ENCODE measurements around the gene ACOX3. TPM values are rescaled to one million over a fixed set of nuclear protein-coding genes. Genes with fewer than 3 reads are reported as not detected.

Gene ACOX3
- total RNA-seq, 4 donors from 2014 or later: 18.7 to 104 (median 31.3) TPM

DNA sequence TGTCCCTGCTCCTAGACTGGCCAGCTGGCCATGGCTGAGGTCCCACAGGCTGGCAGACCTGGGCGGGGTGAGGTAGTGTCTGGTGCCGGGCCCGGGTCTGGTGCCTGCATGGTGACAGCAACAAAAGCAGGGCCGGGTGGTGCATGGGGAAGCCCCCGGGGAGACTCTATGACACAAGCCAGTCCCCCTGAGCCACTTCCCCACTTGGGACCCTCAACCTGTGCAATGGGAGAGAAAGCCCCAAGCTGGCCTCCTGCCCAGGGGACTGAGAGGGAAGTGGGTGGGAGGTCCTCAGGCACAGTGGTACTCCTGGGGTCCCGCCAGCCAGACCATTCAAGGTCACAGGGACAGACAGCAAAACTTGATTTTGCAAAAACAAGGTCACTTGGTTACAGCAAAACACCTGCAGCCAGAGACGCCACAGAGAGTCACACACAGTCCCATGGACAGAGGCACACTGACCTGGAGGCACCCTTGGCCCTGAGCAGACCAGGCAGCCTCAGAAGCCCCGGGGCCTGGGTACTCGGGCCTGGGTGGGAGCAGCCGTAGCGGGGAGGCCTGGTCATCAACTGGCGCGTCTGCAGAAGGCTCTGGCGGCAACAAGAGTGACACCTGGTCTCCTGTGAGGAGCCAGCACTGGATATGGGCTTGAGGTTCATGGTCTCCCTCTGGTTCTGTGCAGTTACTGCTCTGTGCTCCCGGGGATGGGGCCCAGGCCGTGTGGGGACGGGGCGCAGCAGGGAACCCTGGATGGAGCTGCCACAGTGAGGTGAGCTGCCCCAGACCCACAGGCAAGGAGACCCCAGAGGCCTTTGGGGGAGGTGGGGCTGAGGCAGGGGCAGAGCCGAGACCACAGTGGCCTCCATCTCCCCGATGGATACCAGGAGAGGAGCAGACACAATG lies 110.4 kb downstream of the ACOX3 start:
- no peak for TF ChIP-seq POLR2AphosphoS5 (IDR thresholded peaks at IDR 0.05)
- 89% methylated on average over 18 of the region's 20 CpGs; no CpG with 5 or more reads in 1 of the 2 donors for WGBS, 2 donors (ENCODE audit: low coverage in 1 of 2)
- in situ Hi-C loops (cut with MboI; ENCODE audit: low pct_ligation_motif_present in 1 of 4, low pct_unique_long_range_greater_than_20kb in 1 of 4, low sequenced_read_pairs in 3 of 4) (no loop called here), intact Hi-C loops (cut with DNase I; ENCODE audit: low total_unique reads) (no loop called here)
- peaks cover 0 to 10% (median 2%) of the 10 kb centered on the region in 4 donors for H3K4me1 ChIP-seq
- no peak overlapping the region for H3K4me3 ChIP-seq
- no peaks in the 10 kb centered on the region for H3K36me3 ChIP-seq
- no peak overlapping the region for H3K27ac ChIP-seq
- peak; percentile 4 for DNase-seq
- H3K9me3 ChIP-seq: no peaks in the 10 kb centered on the region
- H3K27me3 ChIP-seq: no peaks in the 10 kb centered on the region

DNA sequence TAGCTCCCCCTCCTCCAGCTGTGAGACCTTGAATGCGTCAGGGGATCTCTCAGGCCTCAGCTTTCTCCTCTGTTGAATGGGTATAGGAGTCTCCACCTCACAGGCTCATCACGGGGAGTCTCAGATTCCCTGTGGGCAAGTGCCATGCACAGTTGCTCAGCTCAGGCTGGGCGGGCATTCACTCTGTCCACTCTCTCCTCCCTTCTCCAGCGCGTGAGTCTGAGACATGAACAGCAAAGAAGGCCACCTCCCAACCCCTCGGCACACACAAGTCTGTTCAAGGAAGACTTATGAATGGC lies 111.0 kb downstream of the ACOX3 start:
- in situ Hi-C loops (cut with MboI; ENCODE audit: low pct_ligation_motif_present in 1 of 4, low pct_unique_long_range_greater_than_20kb in 1 of 4, low sequenced_read_pairs in 3 of 4) (no loop called here), intact Hi-C loops (cut with DNase I; ENCODE audit: low total_unique reads) (no loop called here)
- H3K4me3 ChIP-seq: no peak overlapping the region
- H3K36me3 ChIP-seq: no peaks in the 10 kb centered on the region
- 69% methylated on average over 6 of the region's 6 CpGs; no CpG with 5 or more reads in 1 of the 2 donors for WGBS, 2 donors (ENCODE audit: low coverage in 1 of 2)
- H3K27ac ChIP-seq: no peak overlapping the region
- no peak for DNase-seq
- TF ChIP-seq POLR2AphosphoS5 (IDR thresholded peaks at IDR 0.05) (no peak), EP300 (IDR thresholded peaks at IDR 0.05; ENCODE audit: low read depth) (no peak), POLR2A (IDR thresholded peaks at IDR 0.05) (no peak)
- TF ChIP-seq, protein P1, sequence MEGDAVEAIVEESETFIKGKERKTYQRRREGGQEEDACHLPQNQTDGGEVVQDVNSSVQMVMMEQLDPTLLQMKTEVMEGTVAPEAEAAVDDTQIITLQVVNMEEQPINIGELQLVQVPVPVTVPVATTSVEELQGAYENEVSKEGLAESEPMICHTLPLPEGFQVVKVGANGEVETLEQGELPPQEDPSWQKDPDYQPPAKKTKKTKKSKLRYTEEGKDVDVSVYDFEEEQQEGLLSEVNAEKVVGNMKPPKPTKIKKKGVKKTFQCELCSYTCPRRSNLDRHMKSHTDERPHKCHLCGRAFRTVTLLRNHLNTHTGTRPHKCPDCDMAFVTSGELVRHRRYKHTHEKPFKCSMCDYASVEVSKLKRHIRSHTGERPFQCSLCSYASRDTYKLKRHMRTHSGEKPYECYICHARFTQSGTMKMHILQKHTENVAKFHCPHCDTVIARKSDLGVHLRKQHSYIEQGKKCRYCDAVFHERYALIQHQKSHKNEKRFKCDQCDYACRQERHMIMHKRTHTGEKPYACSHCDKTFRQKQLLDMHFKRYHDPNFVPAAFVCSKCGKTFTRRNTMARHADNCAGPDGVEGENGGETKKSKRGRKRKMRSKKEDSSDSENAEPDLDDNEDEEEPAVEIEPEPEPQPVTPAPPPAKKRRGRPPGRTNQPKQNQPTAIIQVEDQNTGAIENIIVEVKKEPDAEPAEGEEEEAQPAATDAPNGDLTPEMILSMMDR (IDR thresholded peaks at IDR 0.05): no peak
- no peaks in the 10 kb centered on the region for H3K27me3 ChIP-seq
- no peaks in the 10 kb centered on the region for H3K9me3 ChIP-seq
- H3K4me1 ChIP-seq: peaks cover 0 to 10% (median 2%) of the 10 kb centered on the region in 4 donors

DNA sequence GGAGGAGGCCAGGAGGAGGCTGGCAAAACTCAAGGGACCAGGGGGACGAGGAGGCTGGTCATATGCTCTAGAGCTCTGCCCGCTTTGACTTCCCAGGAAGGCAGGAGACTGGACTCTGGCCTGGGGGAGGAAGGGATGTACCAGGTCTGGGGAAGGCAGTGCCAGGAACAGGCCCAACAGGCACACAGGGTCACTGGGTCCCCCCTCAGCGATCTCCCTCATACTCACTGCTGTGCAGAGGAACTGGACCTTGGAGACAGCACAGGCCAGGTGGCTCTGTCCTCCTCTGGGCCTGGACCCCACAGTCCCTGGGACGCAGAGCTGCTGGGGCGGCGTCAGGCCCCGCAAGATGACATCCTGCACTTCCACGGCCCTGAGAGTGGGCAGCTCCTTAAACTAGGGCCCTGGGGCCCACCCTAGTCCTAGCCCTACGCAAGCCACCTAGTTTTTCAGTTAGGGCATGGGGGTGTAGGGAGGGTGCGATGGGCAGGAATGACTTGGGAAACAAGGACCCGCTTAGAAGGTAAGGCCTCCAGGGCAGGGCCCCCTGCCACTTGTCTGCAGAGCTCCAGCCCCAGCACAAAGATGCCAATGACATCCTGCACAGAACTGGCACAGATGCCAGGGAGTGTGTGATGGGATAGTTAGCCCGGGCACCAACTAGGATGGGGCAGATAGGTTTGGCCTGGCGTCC lies 111.5 kb downstream of the ACOX3 start:
- TF ChIP-seq POLR2AphosphoS5 (IDR thresholded peaks at IDR 0.05) (no peak), POLR2A (IDR thresholded peaks at IDR 0.05) (no peak), EP300 (IDR thresholded peaks at IDR 0.05; ENCODE audit: low read depth) (no peak)
- TF ChIP-seq, protein P1 (IDR thresholded peaks at IDR 0.05): no peak
- intact Hi-C loops (cut with DNase I; ENCODE audit: low total_unique reads): no loop called here
- H3K27me3 ChIP-seq: no peaks in the 10 kb centered on the region
- no peak overlapping the region for H3K4me3 ChIP-seq
- 79% methylated on average over 13 of the region's 13 CpGs; no CpG with 5 or more reads in 1 of the 2 donors for WGBS, 2 donors (ENCODE audit: low coverage in 1 of 2)
- in situ Hi-C loops (cut with MboI; ENCODE audit: low pct_ligation_motif_present in 1 of 4, low pct_unique_long_range_greater_than_20kb in 1 of 4, low sequenced_read_pairs in 3 of 4): no loop called here
- H3K36me3 ChIP-seq: no peaks in the 10 kb centered on the region
- H3K4me1 ChIP-seq: peaks cover 0 to 10% (median 2%) of the 10 kb centered on the region in 4 donors
- H3K9me3 ChIP-seq: no peaks in the 10 kb centered on the region
- DNase-seq: no peak
- H3K27ac ChIP-seq: no peak overlapping the region

DNA sequence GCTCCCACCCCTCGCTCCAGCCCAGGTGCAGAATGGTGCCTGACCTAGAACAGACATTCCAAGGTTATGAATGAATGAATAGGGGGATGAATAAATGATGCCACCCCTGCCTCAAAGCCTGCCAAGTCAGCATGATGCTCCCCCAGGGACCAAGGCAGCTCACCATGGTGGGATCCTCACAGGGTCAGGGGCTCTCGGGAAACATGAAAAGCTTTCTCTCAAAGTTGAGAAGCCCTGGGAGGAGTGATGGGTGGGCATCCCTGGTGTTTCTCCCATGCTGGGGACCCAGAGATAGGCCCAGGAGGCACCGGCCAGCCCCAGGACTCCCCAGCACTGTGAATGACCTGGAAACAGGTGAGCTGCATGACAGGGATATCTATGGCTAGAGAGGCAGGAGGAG lies 112.1 kb downstream of the ACOX3 start:
- H3K36me3 ChIP-seq: no peaks in the 10 kb centered on the region
- peaks cover 0 to 10% (median 2%) of the 10 kb centered on the region in 4 donors for H3K4me1 ChIP-seq
- WGBS, 2 donors (ENCODE audit: low coverage in 1 of 2): 74% methylated on average over 3 of the region's 3 CpGs; no CpG with 5 or more reads in 1 of the 2 donors
- in situ Hi-C loops (cut with MboI; ENCODE audit: low pct_ligation_motif_present in 1 of 4, low pct_unique_long_range_greater_than_20kb in 1 of 4, low sequenced_read_pairs in 3 of 4): no loop called here
- H3K27ac ChIP-seq: no peak overlapping the region
- no peaks in the 10 kb centered on the region for H3K9me3 ChIP-seq
- intact Hi-C loops (cut with DNase I; ENCODE audit: low total_unique reads): no loop called here
- no peak overlapping the region for H3K4me3 ChIP-seq
- DNase-seq: no peak
- TF ChIP-seq POLR2A (IDR thresholded peaks at IDR 0.05) (no peak), EP300 (IDR thresholded peaks at IDR 0.05; ENCODE audit: low read depth) (no peak), POLR2AphosphoS5 (IDR thresholded peaks at IDR 0.05) (no peak)
- TF ChIP-seq, protein P1 (IDR thresholded peaks at IDR 0.05): no peak
- H3K27me3 ChIP-seq: no peaks in the 10 kb centered on the region
